Measurements from ENCODE around the gene CDKN2AIP.
A peak's percentile ranks its signal among the peaks of the same experiment; 100 is the strongest.

Gene CDKN2AIP

GRCh38 chr4:183397741-183398297 is 46.6 kb upstream of the CDKN2AIP start:
- TF ChIP-seq EZH2phosphoT487 (conservative IDR thresholded peaks at IDR 0.05; ENCODE audit: low read length) (no peak), CTCF (IDR thresholded peaks at IDR 0.05; ENCODE audit: insufficient read depth, low read length, poor library complexity, severe bottlenecking) (no peak)
- Histone ChIP-seq H3K9me3 (ENCODE audit: insufficient read depth, low read length) (no peaks in the 10 kb centered on the region), H3K4me3 (ENCODE audit: insufficient read depth, low read length, poor library complexity, severe bottlenecking) (peak overlapping the region; percentile 33), H4K20me1 (ENCODE audit: low read depth, low read length) (no peaks in the 10 kb centered on the region), H3K36me3 (ENCODE audit: low read length) (no peaks in the 10 kb centered on the region), H3K9ac (ENCODE audit: low read length) (peak overlapping the region; percentile 58), H3K4me2 (ENCODE audit: low read depth, low read length, poor library complexity, severe bottlenecking) (peak overlapping the region; percentile 65), H2AFZ (ENCODE audit: low read depth, low read length, severe bottlenecking) (peak overlapping the region; percentile 92), H3K27ac (ENCODE audit: low read depth, low read length) (no peak overlapping the region), H3K79me2 (ENCODE audit: insufficient read depth, low read length) (no peaks in the 10 kb centered on the region), H3K9me2 (replicated peaks; ENCODE audit: insufficient read depth, low read length) (no peaks in the 10 kb centered on the region), H3F3A (ENCODE audit: insufficient read depth) (no peaks in the 10 kb centered on the region), H3K27me3 (ENCODE audit: low read length) (no peaks in the 10 kb centered on the region)

- peak; percentile 28 for TF ChIP-seq CTCF (IDR thresholded peaks at IDR 0.05; ENCODE audit: insufficient read depth, low read length, poor library complexity, severe bottlenecking)
- no peak for TF ChIP-seq EZH2phosphoT487 (conservative IDR thresholded peaks at IDR 0.05; ENCODE audit: low read length)
- no peak overlapping the region for H3K27ac ChIP-seq (ENCODE audit: low read depth, low read length)
- H3K9me3 ChIP-seq (ENCODE audit: insufficient read depth, low read length): no peaks in the 10 kb centered on the region
- peak overlapping the region; percentile 58 for H3K9ac ChIP-seq (ENCODE audit: low read length)
- H3F3A ChIP-seq (ENCODE audit: insufficient read depth): no peaks in the 10 kb centered on the region
- no peaks in the 10 kb centered on the region for H3K27me3 ChIP-seq (ENCODE audit: low read length)
- H4K20me1 ChIP-seq (ENCODE audit: low read depth, low read length): no peaks in the 10 kb centered on the region
- H3K4me3 ChIP-seq (ENCODE audit: insufficient read depth, low read length, poor library complexity, severe bottlenecking): peak overlapping the region; percentile 33
- H3K9me2 ChIP-seq (replicated peaks; ENCODE audit: insufficient read depth, low read length): no peaks in the 10 kb centered on the region
- no peaks in the 10 kb centered on the region for H3K36me3 ChIP-seq (ENCODE audit: low read length)
- H3K4me2 ChIP-seq (ENCODE audit: low read depth, low read length, poor library complexity, severe bottlenecking): peak overlapping the region; percentile 65
- H3K79me2 ChIP-seq (ENCODE audit: insufficient read depth, low read length): no peaks in the 10 kb centered on the region
- peak overlapping the region; percentile 92 for H2AFZ ChIP-seq (ENCODE audit: low read depth, low read length, severe bottlenecking)
These were observed 45.9 kb upstream of the CDKN2AIP start for GRCh38 chr4:183398298-183399125.

- H3K4me2 ChIP-seq (ENCODE audit: low read depth, low read length, poor library complexity, severe bottlenecking): peak overlapping the region; percentile 65
- no peak for TF ChIP-seq EZH2phosphoT487 (conservative IDR thresholded peaks at IDR 0.05; ENCODE audit: low read length)
- TF ChIP-seq CTCF (IDR thresholded peaks at IDR 0.05; ENCODE audit: insufficient read depth, low read length, poor library complexity, severe bottlenecking): no peak
These were observed 45.3 kb upstream of the CDKN2AIP start for GRCh38 chr4:183399126-183399522.

More at GRCh38 chr4:183399126-183399522, 45.3 kb upstream of the CDKN2AIP start:
- no peaks in the 10 kb centered on the region for H3K27me3 ChIP-seq (ENCODE audit: low read length)
- no peak overlapping the region for H3K27ac ChIP-seq (ENCODE audit: low read depth, low read length)
- H4K20me1 ChIP-seq (ENCODE audit: low read depth, low read length): no peaks in the 10 kb centered on the region
- no peaks in the 10 kb centered on the region for H3F3A ChIP-seq (ENCODE audit: insufficient read depth)
- H3K4me3 ChIP-seq (ENCODE audit: insufficient read depth, low read length, poor library complexity, severe bottlenecking): no peak overlapping the region
- H2AFZ ChIP-seq (ENCODE audit: low read depth, low read length, severe bottlenecking): peak overlapping the region; percentile 92
- H3K9me2 ChIP-seq (replicated peaks; ENCODE audit: insufficient read depth, low read length): no peaks in the 10 kb centered on the region
- no peaks in the 10 kb centered on the region for H3K79me2 ChIP-seq (ENCODE audit: insufficient read depth, low read length)
- H3K9ac ChIP-seq (ENCODE audit: low read length): peak overlapping the region; percentile 58; the same call in 1 of the 2 replicates
- H3K9me3 ChIP-seq (ENCODE audit: insufficient read depth, low read length): no peaks in the 10 kb centered on the region
- H3K36me3 ChIP-seq (ENCODE audit: low read length): no peaks in the 10 kb centered on the region

Data from SU-DHL-6 (cell line).